ENCODE measurements around the gene C11orf86.
"Not testable (repeated sequence)": the region's sequence is repeated elsewhere in the genome, so short reads cannot be mapped to it uniquely, and the experiment has no call there.

C11orf86 gene

DNA sequence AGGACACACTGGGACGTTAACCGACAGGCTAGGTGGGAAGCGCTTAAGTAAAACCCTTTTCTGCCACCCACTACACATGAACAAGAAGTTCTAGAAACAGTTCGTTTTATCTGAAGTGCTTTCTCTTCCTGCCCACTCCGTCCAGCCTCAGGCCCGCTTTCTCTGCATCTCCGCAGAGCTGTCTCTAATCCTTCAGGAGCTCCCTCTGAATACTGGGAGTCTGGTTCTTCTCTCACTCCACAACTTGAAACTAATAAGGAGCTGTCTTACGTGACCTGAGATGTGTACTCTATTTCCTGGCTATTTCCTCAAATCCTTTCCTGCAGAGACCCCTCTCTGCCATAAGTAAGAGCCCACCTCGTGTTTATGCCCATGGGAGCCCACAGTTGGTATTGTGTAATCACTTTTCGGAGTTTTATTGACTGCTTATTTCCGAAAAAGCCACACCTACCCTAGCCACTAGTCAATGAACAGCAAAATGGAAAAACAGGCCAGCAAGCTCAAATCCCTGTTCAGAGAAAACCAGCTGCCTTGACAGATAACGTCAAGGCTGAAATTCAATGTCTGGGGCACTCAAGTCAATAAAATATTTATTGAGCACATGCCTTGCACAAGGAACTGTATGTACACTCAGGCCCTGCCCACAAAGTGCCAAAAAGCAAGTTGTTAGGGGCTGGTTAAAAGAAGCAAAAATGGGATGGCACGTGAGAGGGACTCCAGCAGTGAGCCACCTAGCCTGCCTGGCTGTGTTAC is 21.8 kb upstream of the C11orf86 start:
- ChIA-PET CTCF (no interaction called here), POLR2A (no interaction called here)
- no peak overlapping the region for H3K4me3 ChIP-seq (ENCODE audit: low read depth, low read length)
- DNase-seq (ENCODE audit: low read depth, low spot score): no peak
- no peak for TF ChIP-seq CTCF (IDR thresholded peaks at IDR 0.05; ENCODE audit: insufficient read depth, low read length, missing control alignments)

DNA sequence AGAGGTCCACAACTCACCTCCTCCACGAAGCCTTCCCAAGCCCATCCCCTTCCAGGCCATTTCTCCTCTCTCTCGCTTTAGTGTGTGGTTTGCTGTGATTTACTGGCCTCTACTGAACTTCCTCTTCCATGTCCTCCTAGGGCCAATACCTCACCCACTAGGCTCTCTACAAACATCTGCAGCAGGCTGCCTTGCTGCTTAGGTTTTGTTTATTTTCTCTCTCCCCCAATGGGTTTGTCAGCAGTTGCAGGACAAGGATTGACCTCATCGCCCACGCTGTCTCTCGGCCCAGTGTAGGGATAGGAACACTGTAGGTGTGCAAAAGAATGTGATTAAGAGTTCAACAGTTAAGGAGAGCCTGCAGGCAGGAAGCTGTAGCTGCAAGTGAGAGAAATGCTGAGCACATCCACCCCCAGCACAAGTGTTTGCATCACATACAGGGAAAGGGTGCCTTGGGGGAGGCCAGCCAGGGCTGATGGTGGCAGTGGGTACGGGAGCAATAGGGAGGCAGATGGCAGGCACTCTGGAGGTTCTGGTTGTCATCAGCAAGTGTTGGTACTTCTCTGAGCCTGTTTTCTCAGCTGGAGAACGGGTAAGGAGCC is 18.3 kb upstream of the C11orf86 start:
- peak overlapping the region; percentile 75 for H3K4me3 ChIP-seq (ENCODE audit: low read depth, low read length)
- CTCF ChIA-PET: interaction anchor here (1.3 kb wide), 1 partner anchor 9 kb away, joined by 5 read pairs; no protein-coding TSS in a partner anchor

GRCh38 chr11:66957971-66958231 is 17.2 kb upstream of the C11orf86 start:
- ChIA-PET POLR2A (interaction anchor here (0.7 to 1.6 kb wide), 2 partner anchors 13 to 222 kb away, joined by 3 to 5 read pairs; no protein-coding TSS in a partner anchor), CTCF (interaction anchor here (1.3 kb wide), 1 partner anchor 8 kb away, joined by 5 read pairs; no protein-coding TSS in a partner anchor)
- DNase-seq (ENCODE audit: low read depth, low spot score): no peak
- peak overlapping the region; percentile 75 for H3K4me3 ChIP-seq (ENCODE audit: low read depth, low read length)
- no peak for TF ChIP-seq CTCF (IDR thresholded peaks at IDR 0.05; ENCODE audit: insufficient read depth, low read length, missing control alignments)

More for the DNA sequence above, 18.3 kb upstream of the C11orf86 start:
- peak; percentile 49 for TF ChIP-seq CTCF (IDR thresholded peaks at IDR 0.05; ENCODE audit: insufficient read depth, low read length, missing control alignments)
- no peak for DNase-seq (ENCODE audit: low read depth, low spot score)
- POLR2A ChIA-PET: interaction anchor here (1.6 kb wide), 1 partner anchor 14 kb away, joined by 5 read pairs; no protein-coding TSS in a partner anchor

DNA sequence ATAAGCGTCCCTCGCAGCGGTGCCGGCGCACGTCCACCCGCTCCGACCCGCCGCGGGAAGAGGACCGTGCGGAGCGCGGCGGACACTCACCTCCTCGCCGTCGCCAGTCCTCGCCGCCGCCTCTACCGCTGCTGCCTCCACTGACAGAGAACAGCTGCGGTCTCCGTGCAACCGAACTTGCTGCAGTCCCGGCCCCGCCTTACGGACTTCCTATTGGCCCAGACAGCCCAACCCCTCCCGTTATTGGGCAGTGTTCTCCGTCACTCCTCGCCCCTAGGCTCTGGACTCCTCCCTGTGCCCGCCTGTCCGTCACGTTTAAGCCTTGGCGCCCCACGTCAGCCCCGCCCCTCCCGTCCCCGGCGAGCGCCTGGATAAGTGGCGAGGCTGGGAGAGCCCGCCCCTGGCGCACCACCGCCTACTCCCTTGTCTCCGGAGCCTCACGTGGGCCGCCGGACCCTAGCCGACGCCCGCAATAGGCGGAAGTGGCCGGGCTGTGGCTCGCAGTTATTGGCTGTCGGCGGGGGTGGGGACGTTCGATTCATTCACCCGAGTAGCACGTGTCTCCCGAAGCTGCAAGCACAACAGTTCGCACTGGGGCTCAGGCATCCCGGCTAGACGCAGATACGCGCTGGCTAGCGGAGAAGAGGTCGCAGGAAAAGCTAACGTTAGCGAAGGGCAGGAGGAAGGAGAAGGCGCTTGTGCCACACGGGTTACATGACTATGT is 16.7 kb upstream of the C11orf86 start, which contains the start of gene PC:
PC (minus strand) TSS at position 152 of the 724 bp plus-strand sequence. CDS start 86,224 bp downstream, outside the sequence.
- DNase-seq (ENCODE audit: low read depth, low spot score): peak; percentile 98
- peak within 1 kb of the TSS; percentile 75 for H3K4me3 ChIP-seq (ENCODE audit: low read depth, low read length)
- ChIA-PET CTCF (interaction anchor here (1.2 to 1.5 kb wide), 3 partner anchors 7 to 18 kb away, joined by 4 to 7 read pairs (median 5); partner anchors contain the start of gene C11orf86), POLR2A (interaction anchor here (0.6 to 1.6 kb wide), 5 partner anchors 10 to 1936 kb away, joined by 3 to 5 read pairs (median 3); no protein-coding TSS in a partner anchor)
- no peak for TF ChIP-seq CTCF (IDR thresholded peaks at IDR 0.05; ENCODE audit: insufficient read depth, low read length, missing control alignments)

GRCh38 chr11:66958956-66959274 is 16.2 kb upstream of the C11orf86 start:
- H3K4me3 ChIP-seq (ENCODE audit: low read depth, low read length): peak overlapping the region; percentile 50
- no peak for DNase-seq (ENCODE audit: low read depth, low spot score)
- no peak for TF ChIP-seq CTCF (IDR thresholded peaks at IDR 0.05; ENCODE audit: insufficient read depth, low read length, missing control alignments)
- ChIA-PET POLR2A (interaction anchor here (0.6 to 1.0 kb wide), 3 partner anchors 9 to 1935 kb away, joined by 3 to 5 read pairs (median 3); no protein-coding TSS in a partner anchor), CTCF (interaction anchor here (1.2 to 1.5 kb wide), 2 partner anchors 10 to 17 kb away, joined by 4 to 7 read pairs; partner anchors contain the start of gene C11orf86)

DNA sequence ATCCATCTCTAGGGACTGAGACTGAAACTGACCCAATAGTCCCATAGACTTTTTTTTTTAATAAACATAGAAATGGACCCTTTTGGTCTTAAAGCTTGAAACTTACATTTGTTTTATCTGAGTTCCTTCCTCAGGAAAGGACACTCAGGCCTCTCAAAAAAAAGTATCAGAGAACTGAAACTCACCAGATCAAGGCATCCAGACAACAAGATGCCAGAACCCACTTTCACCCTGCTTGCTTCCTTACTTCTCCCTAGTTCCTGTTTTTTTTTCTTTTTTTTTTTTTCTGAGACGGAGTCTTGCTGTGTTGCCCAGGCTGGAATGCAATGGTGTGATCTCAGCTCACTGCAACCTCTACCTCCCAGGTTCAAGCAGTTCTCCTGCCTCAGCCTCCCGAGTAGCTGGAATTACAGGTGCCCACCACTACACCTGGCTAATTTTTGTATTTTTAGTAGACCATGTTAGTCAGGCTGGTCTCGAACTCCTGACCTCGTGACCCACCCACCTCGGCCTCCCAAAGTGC is 13.4 kb upstream of the C11orf86 start:
- CTCF ChIA-PET; POLR2A ChIA-PET; DNase-seq (ENCODE audit: low read depth, low spot score); H3K4me3 ChIP-seq (ENCODE audit: low read depth, low read length): not testable (repeated sequence)

Measured in AG04449 (cell line).